LHCN-M2 (cell line): ENCODE results near the gene SIN3A. TPM values are rescaled to one million over a fixed set of nuclear protein-coding genes. Genes with fewer than 3 reads are reported as not detected.
"Not testable (repeated sequence)": the region's sequence is repeated elsewhere in the genome, so short reads cannot be mapped to it uniquely, and the experiment has no call there.

Source experiments
- DNase-seq: peaks from one replicate; pipeline ENCODE4 v3.0.0-alpha.2; 2012; ENCODE audit warnings: low read depth
- total RNA-seq: library from RNA; depleted of rRNA; stranded (reverse); fragments of >200 nt; gene quantifications from 2 replicates; pipeline ENCODE4 v1.2.3, GENCODE V29; 2014; rRNA removed

SIN3A gene
- total RNA-seq, 1 experiment from 2014 or later: 26.9 TPM

- DNase-seq: peak; percentile 96
Observed at GRCh38 chr15:75335705-75336355, 115.7 kb downstream of the SIN3A start, which contains the start of gene COMMD4. Gene COMMD4, plus strand, starts transcription at chr15:75336063. Its CDS starts 27 bp downstream, at chr15:75336090.

- no peak for DNase-seq
Observed at GRCh38 chr15:75335313-75335704, 116.2 kb downstream of the SIN3A start.

GRCh38 chr15:75333654-75334419 is 117.7 kb downstream of the SIN3A start:
- DNase-seq: not testable (repeated sequence)

- DNase-seq: not testable (repeated sequence)
Observed at GRCh38 chr15:75332093-75332492, 119.4 kb downstream of the SIN3A start.

DNA sequence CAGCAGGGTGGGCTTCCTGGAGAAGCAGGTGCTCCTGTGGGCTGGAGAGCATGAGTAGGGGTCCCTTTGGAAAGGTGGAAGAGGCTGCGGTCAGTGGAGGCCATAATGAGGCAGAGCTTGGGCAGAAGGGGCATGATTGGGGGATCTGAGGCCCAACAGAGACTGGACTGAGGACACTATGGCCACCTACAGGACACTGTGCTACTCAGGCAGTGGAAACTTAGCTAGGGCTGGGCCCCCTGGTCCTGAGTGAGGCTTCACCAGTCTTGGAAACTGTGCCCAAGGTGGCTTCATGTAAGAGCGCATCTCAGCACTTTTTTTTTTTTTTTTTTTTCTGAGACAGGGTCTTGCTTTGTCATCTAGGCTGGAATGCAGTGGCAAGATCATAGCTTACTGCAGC is 121.9 kb downstream of the SIN3A start:
- no peak for DNase-seq

DNA sequence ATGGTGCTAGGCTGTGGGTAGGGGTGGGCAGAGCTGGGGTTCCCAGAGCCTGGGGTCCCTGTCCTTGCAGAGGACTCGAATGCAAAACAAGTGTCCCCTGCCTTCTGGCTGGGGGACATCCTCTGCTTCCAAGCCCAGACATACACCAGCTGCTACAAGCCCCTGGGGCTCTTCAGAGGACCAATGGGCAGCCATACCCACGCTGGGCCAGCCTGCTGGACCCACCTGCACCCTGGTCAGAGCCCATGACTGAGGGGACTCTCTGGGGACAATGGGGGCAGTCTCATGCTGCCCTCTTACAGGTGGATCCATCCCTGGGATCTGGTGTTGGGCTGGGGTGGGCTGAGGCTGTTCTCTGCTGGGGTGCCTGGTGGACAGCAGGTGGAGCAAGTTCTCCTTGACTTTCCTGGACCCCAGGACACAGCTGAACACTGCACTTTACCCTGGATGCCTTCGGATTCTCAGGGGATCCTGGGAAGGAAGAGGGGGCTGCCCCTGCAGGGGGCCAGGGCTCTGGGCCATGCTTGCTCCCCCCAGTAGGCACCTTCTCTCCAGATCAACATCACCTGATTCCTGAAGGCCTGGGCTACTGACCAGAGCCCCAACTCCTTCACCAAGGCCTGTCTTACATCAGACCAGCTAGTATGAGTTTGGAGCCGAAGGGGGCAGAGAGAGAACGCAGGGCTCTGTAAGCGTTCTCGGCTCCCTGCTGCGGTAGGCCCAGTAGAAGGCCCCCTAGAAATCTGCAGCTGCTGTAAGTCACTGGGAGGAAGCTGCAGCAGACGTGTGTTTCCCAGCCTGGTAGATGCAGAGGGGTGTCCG is 122.8 kb downstream of the SIN3A start:
- no peak for DNase-seq

DNA sequence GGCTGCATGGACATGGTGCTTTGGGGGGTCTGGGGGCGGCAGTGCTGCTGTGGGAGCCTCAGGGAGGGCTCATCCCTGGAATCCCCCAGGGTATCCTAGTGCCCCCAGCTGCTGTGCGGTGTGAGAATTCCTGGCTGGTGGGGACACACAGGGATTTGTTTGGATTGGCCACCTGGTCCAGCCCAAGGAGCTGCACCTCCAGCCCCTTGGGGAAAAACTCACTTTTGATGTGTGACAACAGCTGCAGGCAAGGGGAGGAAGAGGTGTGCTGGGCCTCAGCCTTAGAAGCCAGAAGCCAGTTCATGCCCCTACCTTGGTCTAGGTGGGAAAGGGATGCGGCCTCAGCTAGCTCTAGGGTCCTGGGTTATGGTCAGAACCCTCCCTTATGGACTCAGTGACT is 124.0 kb downstream of the SIN3A start:
- DNase-seq: no peak

DNA sequence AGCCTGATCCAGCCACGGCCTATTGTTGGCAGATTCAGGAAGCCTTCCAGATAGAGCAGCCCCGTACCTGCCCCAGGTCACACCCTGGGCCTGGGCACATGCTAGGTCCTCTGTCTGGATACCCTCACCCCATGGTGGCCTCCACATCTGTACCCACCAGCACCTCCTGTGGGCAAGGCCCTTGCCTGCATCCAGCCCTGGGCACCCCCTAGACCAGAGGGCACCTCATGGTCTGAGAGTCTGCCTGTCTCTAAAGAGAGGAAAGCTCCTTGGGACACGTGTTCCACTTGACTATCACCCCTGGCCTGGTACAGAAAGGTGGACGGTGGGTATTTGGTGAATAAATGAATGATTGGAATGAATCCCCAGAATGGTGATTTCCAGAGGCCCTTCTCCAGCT is 124.5 kb downstream of the SIN3A start:
- DNase-seq: no peak

- DNase-seq: no peak
Observed at GRCh38 chr15:75325922-75326321, 125.6 kb downstream of the SIN3A start.

DNA sequence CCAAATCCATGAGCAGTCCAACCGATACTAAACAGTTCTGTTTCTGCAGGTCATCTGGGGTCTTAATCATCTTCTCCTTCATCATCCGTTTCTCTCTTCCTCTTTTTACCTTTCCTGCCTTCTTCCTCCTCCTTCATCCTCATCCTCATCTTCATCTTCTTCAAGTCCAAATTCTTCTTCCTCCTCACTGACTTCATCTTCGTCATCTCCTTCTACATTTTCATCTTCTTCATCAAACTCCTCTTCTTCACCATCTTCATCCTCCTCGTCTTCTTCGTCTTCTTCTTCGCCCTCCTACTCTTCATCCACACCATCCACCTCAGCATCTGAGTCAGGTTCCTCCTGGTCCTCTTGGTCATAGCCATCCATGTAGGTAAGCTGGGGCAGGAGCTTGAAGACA is 129.8 kb downstream of the SIN3A start:
- no peak for DNase-seq

Other genes with a start within 250 kb of the SIN3A start
- gene C15orf39, start 249.8 kb downstream of the SIN3A start, total RNA-seq: 3.1 and 3.3 TPM in 2 replicates
- not detected in 2 replicates for gene GOLGA6C, start 193.4 kb downstream of the SIN3A start, total RNA-seq
- not detected in 2 replicates for gene GOLGA6D, start 168.9 kb downstream of the SIN3A start, total RNA-seq
- 185 and 198 TPM in 2 replicates for gene COMMD4, start 115.6 kb downstream of the SIN3A start, total RNA-seq
- 3.0 and 4.4 TPM in 2 replicates for gene NEIL1, start 104.7 kb downstream of the SIN3A start, total RNA-seq
- gene MAN2C1, start 83.1 kb downstream of the SIN3A start, total RNA-seq: 85.2 and 91.5 TPM in 2 replicates
- gene PTPN9, start 127.6 kb upstream of the SIN3A start, total RNA-seq: 23.5 and 25.0 TPM in 2 replicates
- gene SNUPN, start 174.0 kb upstream of the SIN3A start, total RNA-seq: 34.3 and 43.9 TPM in 2 replicates
- 155 and 164 TPM in 2 replicates for gene IMP3, start 188.5 kb upstream of the SIN3A start, total RNA-seq
- gene SNX33, start 196.2 kb upstream of the SIN3A start, total RNA-seq: 15.5 and 18.3 TPM in 2 replicates